Measurements from ENCODE around the gene NFX1.
"Not testable (repeated sequence)": the region's sequence is repeated elsewhere in the genome, so short reads cannot be mapped to it uniquely, and the experiment has no call there.

Gene NFX1

GRCh38 chr9:33393581-33393980 lies 103.3 kb downstream of the NFX1 start:
- no peak for DNase-seq

DNA sequence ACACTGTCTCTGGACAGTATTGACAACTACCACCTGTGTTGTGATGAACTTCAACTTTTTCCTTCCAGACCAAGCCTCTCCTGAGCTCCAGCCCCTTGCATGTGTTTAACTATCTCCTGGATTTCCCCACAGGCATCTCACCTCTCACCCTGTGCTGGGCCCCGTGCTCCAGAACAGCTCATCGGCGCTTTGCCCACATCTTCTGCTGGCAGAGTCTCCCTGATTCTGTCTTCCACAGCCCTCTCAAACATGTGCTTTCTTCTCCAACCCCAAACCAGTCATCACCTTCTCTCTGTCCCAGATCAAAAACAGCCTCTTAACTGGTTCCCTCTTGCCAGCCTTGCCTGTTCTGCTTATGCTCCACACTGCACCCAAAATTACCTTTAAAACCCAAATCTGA lies 103.7 kb downstream of the NFX1 start:
- not testable (repeated sequence) for DNase-seq

- not testable (repeated sequence) for DNase-seq
These were observed 105.0 kb downstream of the NFX1 start for GRCh38 chr9:33395159-33395879.

GRCh38 chr9:33397801-33398200 lies 107.5 kb downstream of the NFX1 start:
- DNase-seq: not testable (repeated sequence)

DNA sequence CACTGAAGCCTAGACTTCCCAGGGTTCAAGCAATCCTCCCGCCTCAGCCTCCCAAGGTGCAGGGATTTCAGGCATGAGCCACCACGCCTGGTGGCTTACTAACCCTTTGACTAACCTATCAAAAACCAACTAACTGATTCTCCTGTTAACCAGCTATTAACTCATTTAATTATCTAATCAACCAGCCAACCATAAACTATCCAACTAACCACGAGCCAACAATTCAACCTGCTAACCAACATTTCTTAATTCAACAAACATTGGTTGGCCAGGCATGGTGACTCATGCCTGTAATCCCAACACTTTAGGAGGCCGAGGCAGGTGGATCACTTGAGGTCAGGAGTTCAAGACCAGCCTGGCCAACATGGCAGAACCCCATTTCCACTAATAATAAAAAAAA lies 108.7 kb downstream of the NFX1 start:
- DNase-seq: not testable (repeated sequence)

DNA sequence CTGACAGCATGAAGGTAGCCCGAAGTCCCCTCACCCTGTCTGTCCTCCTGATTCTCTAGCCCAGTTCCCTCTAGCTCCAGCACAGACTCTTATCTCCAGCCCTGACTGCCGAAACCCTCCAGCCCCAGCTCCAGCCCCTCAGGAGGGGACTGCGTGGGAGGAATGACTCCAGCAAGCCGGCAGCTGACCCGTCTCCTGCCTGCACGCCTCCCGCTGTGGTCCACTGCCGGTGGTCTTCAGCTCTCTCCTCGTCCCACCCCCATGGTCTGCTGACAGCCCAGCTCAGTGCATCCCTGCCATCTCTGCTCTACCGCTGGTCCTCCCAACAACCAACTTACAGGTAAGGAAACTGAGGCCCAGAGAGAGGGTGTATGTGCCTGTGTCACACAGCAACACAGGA lies 111.5 kb downstream of the NFX1 start:
- DNase-seq: not testable (repeated sequence)

DNA sequence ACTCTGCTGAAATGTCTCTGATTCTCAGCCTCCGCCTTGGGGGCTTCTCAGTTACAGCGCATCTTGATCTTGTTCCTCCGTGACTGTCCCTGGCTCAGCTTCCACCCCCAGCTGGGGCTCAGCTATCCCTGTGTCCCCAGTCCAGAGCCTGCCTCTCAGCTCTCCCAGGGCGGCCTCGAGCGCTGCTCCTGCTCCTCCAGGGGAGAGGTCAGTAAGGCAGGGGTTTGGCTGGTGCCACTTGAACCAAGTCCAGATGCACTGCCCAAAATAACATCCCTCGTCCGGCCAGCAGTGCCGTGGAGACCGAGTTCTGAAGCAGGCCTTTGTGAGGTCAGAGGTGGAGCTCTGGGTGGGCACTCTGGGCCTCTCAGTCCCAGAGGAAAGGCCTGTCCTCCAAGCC lies 112.1 kb downstream of the NFX1 start, which contains the start of gene AQP7:
TSS of gene AQP7 (minus strand) at position 198 of the 400 bp plus-strand sequence. CDS start 1,306 bp downstream, outside the sequence.
- DNase-seq: not testable (repeated sequence)

DNA sequence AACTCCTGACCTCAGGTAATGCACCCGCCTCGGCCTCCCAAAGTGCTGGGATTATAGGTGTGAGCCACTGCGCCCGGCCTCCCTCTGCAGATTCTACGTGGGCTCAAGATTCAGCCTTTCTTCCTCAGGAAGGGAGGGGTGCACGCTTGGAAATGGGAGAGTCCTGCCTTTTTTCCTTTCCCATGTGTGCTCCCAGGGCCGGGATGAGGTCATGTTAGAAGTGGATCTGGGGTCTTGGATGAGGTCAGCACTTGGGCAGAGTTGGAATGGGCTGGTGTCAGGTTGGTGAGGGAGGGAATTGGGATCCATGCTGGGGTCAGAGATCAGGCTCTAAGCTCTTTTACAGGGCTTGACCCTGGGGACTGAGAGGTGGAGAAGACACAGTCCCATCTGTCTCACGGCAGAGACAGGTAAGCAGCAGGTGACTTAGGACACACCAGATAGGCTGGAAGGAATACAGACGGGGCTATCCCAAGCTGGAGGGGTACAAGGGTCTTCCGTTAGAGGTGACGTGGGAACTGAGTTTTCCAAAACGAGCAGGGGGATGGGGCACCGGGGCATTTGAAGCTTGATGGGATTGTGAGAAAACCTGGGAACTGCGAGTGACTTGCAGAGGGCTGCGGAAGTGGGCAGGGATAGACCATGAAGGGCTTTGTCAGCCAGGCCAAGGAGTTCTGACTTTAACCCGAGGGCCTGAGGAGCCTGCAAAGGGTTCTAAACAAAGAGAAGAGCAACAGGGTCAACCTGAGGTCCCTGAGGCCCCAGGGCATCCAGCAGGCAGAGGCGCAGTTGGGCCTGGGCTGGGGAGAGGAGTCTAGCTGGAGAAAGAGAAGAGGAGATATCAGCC lies 113.8 kb downstream of the NFX1 start:
- DNase-seq: no peak

- no peak for DNase-seq
These were observed 114.6 kb downstream of the NFX1 start for GRCh38 chr9:33404788-33405362.

GRCh38 chr9:33407061-33407460 lies 116.7 kb downstream of the NFX1 start:
- DNase-seq: no peak

GRCh38 chr9:33408087-33408486 lies 117.8 kb downstream of the NFX1 start:
- no peak for DNase-seq

GRCh38 chr9:33414268-33414667 lies 124.0 kb downstream of the NFX1 start:
- DNase-seq: peak; percentile 33

- DNase-seq: no peak
These were observed 124.7 kb downstream of the NFX1 start for GRCh38 chr9:33414889-33415500.

DNA sequence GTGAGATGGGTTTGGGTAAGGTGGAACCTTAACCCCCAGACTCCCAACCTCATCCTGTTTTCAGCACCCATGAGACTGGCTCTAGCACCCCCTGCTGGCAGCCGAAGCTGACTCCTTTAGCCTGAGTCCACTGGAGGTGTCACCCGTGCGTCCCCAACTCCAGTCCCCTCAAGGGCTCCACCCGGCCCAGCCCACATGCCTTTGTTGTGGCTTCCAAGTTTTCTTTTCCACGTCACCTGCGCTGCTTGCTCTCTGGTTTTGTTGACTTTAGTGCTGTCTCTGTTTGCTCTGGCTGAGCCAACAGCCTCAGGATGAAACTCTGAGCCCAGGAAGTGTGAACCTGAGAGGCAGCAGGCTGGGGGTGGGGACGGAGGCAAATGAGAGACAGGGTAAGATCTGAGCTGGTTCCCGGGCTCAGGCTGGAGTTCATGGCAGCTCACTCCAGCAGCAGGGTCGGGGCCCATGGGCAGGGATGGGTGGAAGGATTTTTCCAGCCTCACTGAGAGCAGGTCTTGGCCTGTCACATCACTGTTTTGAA lies 125.3 kb downstream of the NFX1 start:
- peak; percentile 76 for DNase-seq

GRCh38 chr9:33416996-33417395 lies 126.7 kb downstream of the NFX1 start:
- no peak for DNase-seq

- no peak for DNase-seq
These were observed 127.8 kb downstream of the NFX1 start for GRCh38 chr9:33418090-33418489.

- DNase-seq: no peak
These were observed 129.5 kb downstream of the NFX1 start for GRCh38 chr9:33419708-33420303.
